GM21825 (cell line): ENCODE data around the gene BLOC1S6.
"Not testable (repeated sequence)": the region's sequence is repeated elsewhere in the genome, so short reads cannot be mapped to it uniquely, and the experiment has no call there.

Source experiments
- ATAC-seq: cut with Tn5 transposase; IDR thresholded peaks from one replicate; pipeline ENCODE4 v1.9.1; 2021; ENCODE audit warnings: mild to moderate bottlenecking, moderate library complexity; ENCODE audit not compliant: unreplicated experiment

BLOC1S6 gene

DNA sequence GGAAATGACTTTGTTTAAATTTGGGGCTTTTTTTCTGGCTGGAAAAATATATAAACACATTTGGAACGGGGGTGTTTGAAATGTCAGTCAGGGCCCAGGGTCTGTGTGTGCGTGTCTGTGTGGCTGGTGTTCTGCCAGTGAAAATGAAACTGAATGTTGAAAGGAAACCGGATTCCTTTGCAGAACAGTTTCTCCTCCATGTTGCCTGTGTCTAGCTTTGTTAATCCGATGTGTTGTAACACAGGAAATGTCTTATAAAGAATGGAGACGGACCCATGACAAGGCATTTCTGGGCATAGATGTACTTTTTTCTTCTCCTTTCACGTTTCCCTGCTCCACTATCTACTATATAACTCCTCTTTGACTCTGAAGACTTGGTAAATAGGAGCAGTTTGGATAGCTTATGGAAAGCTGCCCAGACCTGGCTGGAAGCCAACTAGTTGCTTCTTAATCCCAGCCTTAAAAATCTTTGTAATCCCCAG lies 50.4 kb downstream of the BLOC1S6 start:
- peak; percentile 44 for ATAC-seq

DNA sequence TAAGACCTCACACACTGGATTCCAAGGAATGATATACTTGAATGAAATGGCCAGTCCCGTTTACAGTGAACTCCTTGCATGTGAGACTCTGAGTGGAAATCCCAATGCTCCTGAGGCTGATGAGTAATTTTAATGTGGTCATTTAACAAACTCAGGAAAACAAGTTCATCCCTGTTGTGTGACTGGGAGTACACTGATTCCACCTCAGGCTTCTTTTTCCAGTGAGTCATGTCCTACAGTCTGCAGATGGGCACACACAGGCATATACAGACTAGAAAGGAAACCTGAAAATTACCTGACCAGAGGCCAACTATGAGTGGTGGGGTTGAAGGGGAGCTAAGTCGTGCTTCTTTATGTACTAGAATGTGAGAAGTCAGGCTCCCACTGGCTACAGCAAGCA lies 53.4 kb downstream of the BLOC1S6 start:
- no peak for ATAC-seq

DNA sequence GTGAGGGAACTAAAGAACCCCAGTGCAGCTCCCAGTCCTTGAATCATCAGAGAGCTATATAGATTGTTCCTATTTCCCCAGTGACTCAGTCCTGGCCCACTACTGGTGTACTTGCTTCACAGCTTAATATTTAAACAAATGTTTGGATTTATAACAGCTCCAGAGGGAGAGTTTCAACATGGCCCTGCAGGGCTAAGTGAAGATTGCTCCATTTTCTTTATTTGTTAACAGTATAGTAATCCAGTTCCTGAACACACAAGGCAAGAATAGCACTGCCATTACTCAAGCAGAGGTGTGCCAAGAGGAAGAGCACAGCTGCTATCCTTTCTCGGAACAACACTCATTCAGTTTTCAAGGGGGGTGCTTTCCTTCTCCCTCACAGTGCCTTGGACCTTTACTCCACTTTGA lies 54.2 kb downstream of the BLOC1S6 start:
- no peak for ATAC-seq

DNA sequence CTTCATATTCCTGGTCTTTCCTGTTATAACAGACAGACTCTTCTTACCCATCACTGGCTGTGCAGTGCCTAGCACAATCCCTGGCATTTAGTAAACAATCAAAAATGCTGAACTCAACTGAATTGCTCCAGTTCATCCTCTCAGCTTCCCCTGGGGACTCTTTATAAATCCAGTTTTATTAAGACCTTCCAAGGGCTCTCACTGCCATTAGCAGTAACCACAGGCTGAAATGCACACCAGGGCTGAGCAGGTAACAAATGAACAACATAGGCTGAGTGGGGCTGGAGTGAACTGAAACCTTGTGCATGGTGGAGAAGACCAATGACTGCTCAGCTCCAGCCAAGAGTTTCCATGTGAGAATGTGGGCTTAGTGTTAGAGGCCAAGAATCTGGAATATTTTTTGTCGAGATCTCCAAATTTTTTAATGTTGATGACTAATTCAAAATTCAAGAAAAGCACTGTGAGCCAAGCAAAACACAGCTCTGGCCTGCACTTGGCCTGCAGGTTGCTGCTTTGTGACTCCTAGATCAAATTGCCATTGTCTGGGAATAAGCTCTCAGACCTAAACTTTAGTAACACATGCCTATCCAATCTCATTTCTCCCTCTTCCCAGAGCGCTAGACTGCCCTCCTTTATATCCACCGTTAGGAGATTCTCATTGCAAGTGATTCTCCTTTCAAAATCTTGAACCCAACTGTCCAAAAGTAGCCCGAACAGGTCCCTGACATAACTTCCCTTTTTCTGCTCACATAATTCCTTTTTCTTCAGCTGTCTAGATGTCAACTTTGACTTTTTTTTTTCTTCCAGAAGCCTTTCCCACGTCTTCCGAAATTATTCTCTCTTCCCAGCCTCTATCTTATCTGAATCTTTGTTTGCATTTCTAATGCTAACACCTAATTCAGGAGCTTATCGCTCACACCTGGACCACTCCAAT lies 55.1 kb downstream of the BLOC1S6 start:
- no peak for ATAC-seq

DNA sequence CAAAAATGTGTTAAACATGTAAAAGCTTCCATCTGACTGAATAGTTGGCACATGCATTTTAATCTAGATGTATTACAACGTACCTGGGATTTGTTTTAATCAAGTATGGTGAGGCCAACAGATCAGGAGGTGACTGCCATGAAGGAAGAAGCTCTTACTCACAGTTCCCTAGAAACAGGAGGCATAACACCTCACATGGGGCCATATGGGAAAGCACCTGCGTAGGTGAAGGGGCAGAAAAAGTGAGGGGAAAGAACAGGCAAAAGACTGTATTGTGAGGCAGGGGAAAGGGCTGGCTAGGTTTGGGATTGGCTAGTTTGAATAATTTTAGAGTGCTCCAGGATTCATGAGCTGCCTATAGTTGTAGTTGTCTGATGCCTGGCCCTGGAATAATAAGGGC lies 57.3 kb downstream of the BLOC1S6 start:
- no peak for ATAC-seq

DNA sequence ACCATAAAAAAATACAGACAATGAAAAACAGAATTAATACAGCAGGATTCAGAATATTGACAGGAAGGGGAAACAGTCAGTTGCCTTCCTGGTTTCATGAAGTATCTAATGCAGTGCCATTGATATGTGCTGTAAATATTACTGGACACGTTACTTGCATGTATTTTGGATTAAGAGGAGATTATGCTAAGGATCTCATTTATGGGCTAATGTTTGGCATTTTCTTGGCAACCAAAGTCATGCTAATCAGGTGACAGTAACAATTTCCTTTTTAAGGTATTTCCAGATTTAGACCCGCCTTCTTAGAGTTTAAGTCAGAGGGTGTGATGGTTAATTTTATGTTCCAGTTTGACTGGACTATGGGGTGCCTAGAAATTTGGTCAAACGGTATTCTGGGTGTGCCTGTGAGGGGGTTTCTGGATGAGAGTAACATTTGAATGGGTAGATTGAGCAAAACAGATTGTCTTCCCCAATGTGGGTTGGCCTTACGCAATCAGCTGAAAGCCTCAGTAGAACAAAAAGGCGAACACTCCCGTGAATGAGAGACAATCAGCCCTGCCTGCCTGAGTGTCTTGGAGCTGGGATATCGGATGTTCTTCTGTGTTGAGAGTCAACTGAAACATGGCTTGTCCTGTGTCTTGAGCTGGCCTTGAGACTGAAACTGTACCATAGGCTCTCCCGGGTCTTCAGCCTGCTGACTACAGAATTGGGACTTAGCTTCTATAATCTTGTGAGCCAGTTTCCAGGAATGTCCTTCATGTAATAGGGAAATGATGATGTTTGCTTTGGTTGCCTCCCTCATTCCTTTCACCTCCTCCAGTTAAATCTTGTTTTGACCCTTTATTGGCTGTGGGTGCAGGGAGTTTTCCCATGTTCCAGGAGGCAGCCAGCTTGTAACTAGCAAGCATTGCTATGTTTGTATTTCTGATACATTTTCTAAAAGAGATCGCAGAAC lies 58.1 kb downstream of the BLOC1S6 start:
- no peak for ATAC-seq

DNA sequence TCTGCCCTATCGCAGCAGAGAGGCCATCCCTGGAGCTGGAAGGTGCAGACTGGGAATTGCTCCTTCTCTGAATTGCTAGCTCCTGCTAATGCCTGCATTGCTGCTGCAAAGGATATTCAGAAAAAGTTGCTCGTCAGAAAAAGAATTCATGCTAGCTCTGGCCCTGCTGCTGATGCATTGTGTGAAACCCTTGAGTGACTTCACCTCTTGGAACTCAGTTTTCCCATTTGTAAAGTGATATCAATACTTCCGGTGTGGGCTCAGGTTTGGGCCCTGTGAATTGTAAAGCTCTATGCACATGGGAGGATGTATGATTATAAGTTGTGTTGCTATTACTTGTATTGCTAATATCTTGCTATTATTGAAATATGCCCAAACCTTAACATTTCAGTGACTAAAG lies 59.0 kb downstream of the BLOC1S6 start:
- ATAC-seq: no peak

DNA sequence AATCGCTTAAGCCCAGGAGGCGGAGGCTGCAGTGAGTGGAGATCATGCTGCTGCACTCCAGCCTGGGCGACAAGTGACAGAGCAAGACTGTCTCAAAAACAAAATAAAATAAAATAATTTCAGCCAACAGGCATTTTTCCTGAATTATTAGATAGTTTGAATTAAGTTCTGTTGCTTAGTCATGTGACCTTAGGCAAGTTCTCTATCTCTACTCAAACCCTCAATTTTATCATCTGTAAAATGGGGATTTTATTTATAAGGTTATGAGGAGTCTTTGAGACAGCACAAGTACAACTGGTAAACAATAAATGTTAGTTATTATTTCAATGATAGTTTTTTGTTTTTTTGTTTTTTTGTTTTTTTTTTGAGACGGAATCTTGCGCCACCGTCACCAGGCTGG lies 60.6 kb downstream of the BLOC1S6 start:
- no peak for ATAC-seq

DNA sequence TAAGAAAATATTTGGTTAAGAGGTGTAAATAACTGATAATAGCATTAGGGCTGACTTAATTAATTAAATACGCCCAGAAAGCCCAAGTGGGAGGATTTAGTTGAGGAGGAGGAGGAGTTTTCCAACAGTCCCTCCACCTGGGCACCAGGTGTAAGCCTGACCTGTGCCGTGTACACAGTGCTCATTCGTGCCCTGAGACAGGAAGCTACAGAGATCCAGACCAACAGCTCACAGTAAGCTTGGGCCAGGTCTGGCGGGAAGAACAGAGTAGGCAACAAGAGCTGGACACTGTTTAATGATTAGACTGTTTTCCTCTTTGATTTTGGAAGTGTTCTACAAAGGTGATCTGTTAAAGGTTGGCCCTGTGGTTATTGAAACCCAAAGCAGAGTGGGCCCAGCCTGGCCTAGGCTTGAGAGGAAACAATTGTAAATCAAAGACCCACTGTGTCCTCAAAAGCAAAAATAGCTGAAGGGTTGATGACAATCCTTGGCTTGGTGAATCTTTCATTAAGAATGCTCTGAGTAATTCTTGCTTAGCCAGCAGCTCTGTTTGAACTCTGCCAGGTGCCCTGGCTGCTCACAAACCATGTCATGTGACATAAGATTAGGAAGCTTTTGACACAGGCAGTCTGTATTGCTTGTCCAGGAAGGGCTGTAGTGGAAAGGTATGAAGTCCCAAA lies 61.5 kb downstream of the BLOC1S6 start:
- no peak for ATAC-seq

DNA sequence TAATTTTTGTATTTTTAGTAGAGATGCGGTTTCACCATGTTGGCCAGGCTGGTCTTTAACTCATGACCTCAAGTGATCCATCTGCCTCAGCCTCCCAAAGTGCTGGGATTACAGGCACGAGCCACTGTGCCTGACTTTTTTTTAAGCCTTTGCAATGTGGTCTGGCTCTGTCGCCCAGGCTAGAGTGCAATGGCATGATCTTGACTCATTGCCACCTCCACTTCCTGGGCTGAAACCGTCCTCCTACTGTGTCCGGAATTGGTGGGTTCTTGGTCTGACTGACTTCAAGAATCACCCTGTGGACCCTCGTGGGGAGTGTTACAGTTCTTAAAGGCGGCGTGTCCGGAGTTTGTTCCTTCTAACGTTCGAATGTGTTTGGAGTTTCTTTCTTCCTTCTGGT lies 62.8 kb downstream of the BLOC1S6 start:
- ATAC-seq: not testable (repeated sequence)

DNA sequence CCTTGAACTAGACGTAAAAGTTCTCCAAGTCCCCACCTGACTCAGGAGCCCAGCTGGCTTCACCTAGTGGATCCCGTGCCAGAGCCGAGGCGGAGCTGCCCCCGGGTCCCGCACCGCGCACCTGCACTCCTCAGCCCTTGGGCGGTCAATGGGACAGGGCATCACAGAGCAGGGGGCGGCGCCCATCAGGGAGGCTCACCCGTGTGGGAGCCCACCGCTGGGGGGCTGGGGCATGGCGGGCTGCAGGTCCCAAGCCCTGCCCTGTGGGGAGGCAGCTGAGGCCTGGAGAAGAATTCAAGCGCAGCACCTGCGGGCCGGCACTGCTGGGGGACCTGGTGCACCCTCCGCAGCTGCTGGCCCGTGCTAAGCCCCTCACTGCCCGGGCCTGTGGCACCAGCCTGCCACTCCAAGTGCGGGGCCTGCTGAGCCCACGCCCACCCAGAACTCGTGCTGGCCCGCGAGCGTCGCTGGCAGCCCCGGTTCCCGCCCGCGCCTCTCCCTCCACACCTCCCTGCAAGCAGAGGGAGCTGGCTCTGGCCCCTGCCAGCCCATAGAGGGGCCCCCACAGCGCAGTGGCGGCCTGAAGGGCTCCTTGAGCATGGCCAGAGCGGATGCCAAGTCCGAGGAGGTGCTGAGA lies 63.8 kb downstream of the BLOC1S6 start:
- ATAC-seq: no peak

DNA sequence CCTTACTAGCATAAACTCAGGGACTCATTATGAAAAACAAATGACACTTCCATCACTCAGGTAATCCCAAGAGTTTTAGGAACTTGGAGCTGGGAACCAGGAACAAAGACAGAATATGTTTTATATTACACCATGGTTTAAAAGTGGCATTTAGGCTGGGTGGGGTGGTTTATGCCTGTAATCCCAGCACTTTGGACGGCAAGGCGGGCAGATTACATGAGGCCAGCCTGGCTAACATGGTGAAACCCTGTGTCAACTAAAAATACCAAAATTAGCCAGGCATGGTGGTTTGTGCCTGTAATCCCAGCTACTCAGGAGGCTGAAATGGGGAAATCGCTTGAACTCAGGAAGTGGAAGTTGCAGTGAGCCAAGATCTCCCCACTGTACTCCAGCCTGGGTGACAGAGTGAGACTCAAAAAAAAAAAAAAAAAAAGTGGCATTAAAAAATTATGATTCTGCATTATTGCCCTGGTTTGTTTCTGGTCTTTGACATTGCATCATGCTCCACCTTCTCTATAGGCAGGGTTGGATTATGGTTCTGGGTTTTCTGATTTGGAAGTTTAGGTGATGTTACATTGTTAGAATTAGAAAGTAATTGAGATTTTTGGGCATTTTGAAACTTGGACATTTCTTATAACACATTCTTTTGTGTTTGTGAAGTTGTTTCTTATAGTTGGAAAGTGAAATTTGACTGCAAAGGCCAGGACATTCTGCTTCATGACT lies 66.7 kb downstream of the BLOC1S6 start:
- ATAC-seq: no peak

DNA sequence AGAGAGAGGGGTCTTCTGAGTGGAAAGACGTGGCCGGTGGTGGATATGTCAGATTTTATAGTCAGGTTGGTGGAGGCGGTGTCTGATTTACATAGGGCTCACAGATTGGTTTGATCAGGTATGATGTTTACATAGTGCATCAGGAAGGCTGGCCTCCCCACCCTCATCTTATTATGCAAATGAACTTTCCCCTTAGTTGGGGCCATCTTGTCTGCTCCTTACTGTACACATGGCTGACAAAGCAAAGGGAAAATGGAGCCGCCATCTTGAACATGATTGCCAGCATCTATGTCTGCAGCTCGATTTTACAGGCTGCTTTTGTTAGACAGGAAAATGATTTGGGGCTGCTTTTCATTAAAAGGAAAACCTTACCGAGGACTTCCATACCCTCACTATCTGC lies 67.6 kb downstream of the BLOC1S6 start:
- no peak for ATAC-seq

DNA sequence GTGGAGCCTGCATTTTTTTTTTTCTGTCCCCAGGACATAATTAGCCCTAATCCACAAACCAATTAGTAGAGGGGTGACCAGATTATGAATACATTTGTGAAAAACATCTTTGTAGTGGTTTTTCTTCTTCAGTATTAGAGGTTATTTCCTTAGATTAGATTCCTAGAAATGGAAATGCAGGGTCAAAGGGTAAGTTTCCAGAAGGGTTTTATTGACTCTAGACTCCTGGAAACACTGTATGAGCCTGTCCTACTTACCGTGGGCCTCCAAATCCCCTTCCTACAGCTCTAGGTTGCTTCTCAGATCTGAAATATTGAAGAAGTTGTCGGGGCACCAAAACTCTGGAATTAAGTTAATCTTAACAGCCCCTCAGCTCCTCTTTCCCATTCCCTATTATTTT lies 70.1 kb downstream of the BLOC1S6 start:
- no peak for ATAC-seq

DNA sequence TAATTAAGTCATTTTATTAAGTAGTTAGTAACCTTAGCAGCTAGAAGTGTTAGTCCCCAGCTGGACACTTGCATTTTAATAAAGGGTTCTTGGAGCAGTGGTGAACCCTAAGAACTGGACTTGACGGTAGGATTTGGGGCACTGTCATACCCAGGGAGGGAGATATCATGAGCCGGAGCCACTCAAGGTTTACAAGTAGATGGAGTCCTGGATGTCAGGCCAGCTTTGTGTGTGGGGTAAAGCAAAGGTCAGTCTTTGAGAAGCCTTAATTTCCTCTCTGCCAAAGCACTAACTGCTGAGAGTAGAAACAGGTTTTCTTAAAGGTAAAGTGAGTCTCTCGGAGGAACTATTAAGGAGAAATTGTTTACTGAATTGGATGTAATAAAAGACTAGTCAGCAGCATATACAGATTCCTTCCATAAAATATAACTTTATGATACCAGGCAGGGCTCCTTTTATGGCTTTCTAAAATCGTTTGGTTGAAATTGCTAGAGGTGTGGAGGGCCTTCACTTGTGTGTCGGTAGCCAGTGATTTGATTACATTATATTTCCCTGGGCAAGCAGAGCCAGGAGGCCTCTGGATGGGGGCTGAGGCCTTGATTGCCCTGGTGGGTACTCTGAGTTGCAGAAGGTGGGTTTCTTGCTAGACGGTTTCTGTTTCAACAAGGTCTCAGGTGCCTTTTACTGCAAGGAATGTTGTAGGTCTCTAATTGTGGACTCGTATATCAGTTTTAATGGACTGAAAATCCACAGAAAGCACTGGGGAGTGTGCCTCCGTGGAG lies 70.8 kb downstream of the BLOC1S6 start:
- ATAC-seq: no peak
